Stimulated activated naive CD8-positive, alpha-beta T cell treated with anti-CD3 and anti-CD28 coated beads, Interleukin-15, Interleukin-2, amounts not matched to agents 100 ng/mL and 50 ng/mL, for 24 hours (primary cell): ENCODE data around the gene GRAMD4.
A peak's percentile ranks its signal among the peaks of the same experiment; 100 is the strongest.

Experiments
- H3K27ac Mint-ChIP-seq: one replicate; pipeline ENCODE4 v1.8.0; 2021; ENCODE audit warnings: mild to moderate bottlenecking, mixed read lengths
- H3K27me3 Mint-ChIP-seq: one replicate; pipeline ENCODE4 v1.8.0; 2021; ENCODE audit warnings: mixed read lengths
- H3K36me3 Mint-ChIP-seq: one replicate; pipeline ENCODE4 v1.8.0; 2021; ENCODE audit warnings: low read depth, mixed read lengths
- H3K4me1 Mint-ChIP-seq: one replicate; pipeline ENCODE4 v1.8.0; 2021; ENCODE audit warnings: low read depth, mixed read lengths
- H3K4me3 Mint-ChIP-seq: one replicate; pipeline ENCODE4 v1.8.0; 2021; ENCODE audit warnings: mild to moderate bottlenecking, mixed read lengths
- H3K9me3 Mint-ChIP-seq: one replicate; pipeline ENCODE4 v1.8.0; 2021; ENCODE audit warnings: mixed read lengths

The GRAMD4 gene

GRCh38 chr22:46604306-46604690 is 15.9 kb upstream of the GRAMD4 start:
- peaks cover 20% of the 10 kb centered on the region for H3K4me1 Mint-ChIP-seq
- H3K27me3 Mint-ChIP-seq: no peaks in the 10 kb centered on the region
- peak overlapping the region; percentile 71 for H3K4me3 Mint-ChIP-seq
- no peaks in the 10 kb centered on the region for H3K36me3 Mint-ChIP-seq
- peak overlapping the region; percentile 84 for H3K27ac Mint-ChIP-seq
- H3K9me3 Mint-ChIP-seq: peaks cover 5% of the 10 kb centered on the region

- Mint-ChIP-seq H3K9me3 (peaks cover 5% of the 10 kb centered on the region), H3K4me3 (no peak overlapping the region), H3K27ac (no peak overlapping the region), H3K4me1 (peaks cover 20% of the 10 kb centered on the region), H3K27me3 (no peaks in the 10 kb centered on the region), H3K36me3 (no peaks in the 10 kb centered on the region)
Measured at GRCh38 chr22:46605117-46605516, 15.1 kb upstream of the GRAMD4 start.

- no peak overlapping the region for H3K4me3 Mint-ChIP-seq
- H3K27ac Mint-ChIP-seq: no peak overlapping the region
- no peaks in the 10 kb centered on the region for H3K27me3 Mint-ChIP-seq
Measured at GRCh38 chr22:46606886-46607285, 13.3 kb upstream of the GRAMD4 start.

GRCh38 chr22:46607483-46608114 is 12.6 kb upstream of the GRAMD4 start:
- Mint-ChIP-seq H3K9me3 (peaks cover 5% of the 10 kb centered on the region), H3K27ac (no peak overlapping the region), H3K4me3 (no peak overlapping the region), H3K4me1 (peaks cover 27% of the 10 kb centered on the region), H3K27me3 (no peaks in the 10 kb centered on the region), H3K36me3 (no peaks in the 10 kb centered on the region)

More at GRCh38 chr22:46606886-46607285, 13.3 kb upstream of the GRAMD4 start:
- Mint-ChIP-seq H3K4me1 (peaks cover 20% of the 10 kb centered on the region), H3K9me3 (peaks cover 5% of the 10 kb centered on the region), H3K36me3 (no peaks in the 10 kb centered on the region)

GRCh38 chr22:46609175-46609690 is 11.0 kb upstream of the GRAMD4 start:
- peaks cover 32% of the 10 kb centered on the region for H3K4me1 Mint-ChIP-seq

GRCh38 chr22:46609724-46610201 is 10.4 kb upstream of the GRAMD4 start:
- Mint-ChIP-seq H3K4me1 (peaks cover 33% of the 10 kb centered on the region), H3K4me3 (no peak overlapping the region), H3K36me3 (no peaks in the 10 kb centered on the region), H3K27ac (no peak overlapping the region), H3K9me3 (peaks cover 5% of the 10 kb centered on the region), H3K27me3 (no peaks in the 10 kb centered on the region)

More at GRCh38 chr22:46609175-46609690, 11.0 kb upstream of the GRAMD4 start:
- no peak overlapping the region for H3K4me3 Mint-ChIP-seq
- H3K36me3 Mint-ChIP-seq: no peaks in the 10 kb centered on the region
- H3K9me3 Mint-ChIP-seq: peaks cover 5% of the 10 kb centered on the region
- no peak overlapping the region for H3K27ac Mint-ChIP-seq
- H3K27me3 Mint-ChIP-seq: no peaks in the 10 kb centered on the region

GRCh38 chr22:46610356-46610755 is 9.8 kb upstream of the GRAMD4 start:
- no peaks in the 10 kb centered on the region for H3K27me3 Mint-ChIP-seq
- H3K36me3 Mint-ChIP-seq: no peaks in the 10 kb centered on the region
- peaks cover 29% of the 10 kb centered on the region for H3K4me1 Mint-ChIP-seq
- H3K9me3 Mint-ChIP-seq: peaks cover 1% of the 10 kb centered on the region
- H3K27ac Mint-ChIP-seq: no peak overlapping the region
- no peak overlapping the region for H3K4me3 Mint-ChIP-seq

- Mint-ChIP-seq H3K4me3 (no peak overlapping the region), H3K4me1 (peaks cover 28% of the 10 kb centered on the region), H3K36me3 (no peaks in the 10 kb centered on the region), H3K9me3 (no peaks in the 10 kb centered on the region), H3K27me3 (no peaks in the 10 kb centered on the region), H3K27ac (no peak overlapping the region)
Measured at GRCh38 chr22:46611189-46611588, 9.0 kb upstream of the GRAMD4 start.

- H3K27ac Mint-ChIP-seq: peak overlapping the region; percentile 96
- no peaks in the 10 kb centered on the region for H3K9me3 Mint-ChIP-seq
- H3K4me1 Mint-ChIP-seq: peaks cover 28% of the 10 kb centered on the region
- peak overlapping the region; percentile 87 for H3K4me3 Mint-ChIP-seq
- H3K27me3 Mint-ChIP-seq: no peaks in the 10 kb centered on the region
- H3K36me3 Mint-ChIP-seq: no peaks in the 10 kb centered on the region
Measured at GRCh38 chr22:46612341-46612903, 7.8 kb upstream of the GRAMD4 start.

GRCh38 chr22:46612904-46613605 is 7.1 kb upstream of the GRAMD4 start:
- no peaks in the 10 kb centered on the region for H3K9me3 Mint-ChIP-seq
- H3K4me3 Mint-ChIP-seq: peak overlapping the region; percentile 87
- H3K36me3 Mint-ChIP-seq: no peaks in the 10 kb centered on the region
- no peaks in the 10 kb centered on the region for H3K27me3 Mint-ChIP-seq
- peak overlapping the region; percentile 96 for H3K27ac Mint-ChIP-seq
- peaks cover 28% of the 10 kb centered on the region for H3K4me1 Mint-ChIP-seq

GRCh38 chr22:46613606-46614021 is 6.6 kb upstream of the GRAMD4 start:
- Mint-ChIP-seq H3K9me3 (no peaks in the 10 kb centered on the region), H3K36me3 (no peaks in the 10 kb centered on the region), H3K4me3 (peak overlapping the region; percentile 87), H3K4me1 (peaks cover 28% of the 10 kb centered on the region), H3K27ac (peak overlapping the region; percentile 96), H3K27me3 (no peaks in the 10 kb centered on the region)

GRCh38 chr22:46614025-46614931 is 5.9 kb upstream of the GRAMD4 start:
- Mint-ChIP-seq H3K4me1 (peaks cover 28% of the 10 kb centered on the region), H3K27me3 (no peaks in the 10 kb centered on the region), H3K27ac (peak overlapping the region; percentile 96), H3K9me3 (no peaks in the 10 kb centered on the region), H3K36me3 (no peaks in the 10 kb centered on the region), H3K4me3 (peak overlapping the region; percentile 87)

GRCh38 chr22:46617207-46617985 is 2.8 kb upstream of the GRAMD4 start:
- Mint-ChIP-seq H3K27ac (no peak overlapping the region), H3K4me1 (peaks cover 23% of the 10 kb centered on the region), H3K36me3 (no peaks in the 10 kb centered on the region), H3K27me3 (no peaks in the 10 kb centered on the region), H3K4me3 (no peak overlapping the region), H3K9me3 (no peaks in the 10 kb centered on the region)
